Vagina (tissue), 2 donors: ENCODE measurements around the gene SMAD6.

Experiments
- CTCF ChIP-seq, 3 experiments: fragments of 450-650 bp in 2 of 3; fragments of 200-600 bp in 1 of 3; sonication (generic) in 1 of 3; IDR thresholded peaks; one replicate each; pipeline ENCODE4 v1.5.1; 2017 to 2019; ENCODE audit warnings: antibody characterized with exemption in 3 of 3, mild to moderate bottlenecking in 2 of 3, moderate library complexity in 2 of 3
- POLR2AphosphoS5 ChIP-seq, 2 donors: sonication (generic); formaldehyde crosslinking; IDR thresholded peaks; one replicate each; pipeline ENCODE4 v1.9.0; 2017; ENCODE audit warnings: antibody characterized with exemption in 2 of 2, mild to moderate bottlenecking in 2 of 2, low read depth in 1 of 2; ENCODE audit not compliant: insufficient read depth in 1 of 2

- TF ChIP-seq CTCF (IDR thresholded peaks at IDR 0.05): no peak
- TF ChIP-seq POLR2AphosphoS5 (IDR thresholded peaks at IDR 0.05; ENCODE audit: insufficient read depth in 1 of 2, low read depth in 1 of 2): no peak
These were observed 41.2 kb downstream of the SMAD6 start for GRCh38 chr15:66743204-66743603.
